ENCODE data around the gene NAA60. TPM values are rescaled to one million over a fixed set of nuclear protein-coding genes. Genes with fewer than 3 reads are reported as not detected.

The NAA60 gene
- total and polyA plus RNA-seq, 2 of the 13 experiments (the other 11 are each of a cell fraction or from before 2014, with no cell fraction given): 14.7 to 32.0 TPM

GRCh38 chr16:3458852-3459361 lies 15.4 kb downstream of the NAA60 start (continued):
- TF ChIP-seq KMT2A (CRISPR knock-in tag; IDR thresholded peaks at IDR 0.05): no peak
- TF ChIP-seq ZBTB43 (CRISPR knock-in tag; conservative IDR thresholded peaks at IDR 0.05): no peak
- TF ChIP-seq THRA (CRISPR knock-in tag; IDR thresholded peaks at IDR 0.05; ENCODE audit: borderline replicate concordance): no peak
- TF ChIP-seq ETV6 (CRISPR knock-in tag; conservative IDR thresholded peaks at IDR 0.05): no peak
- TF ChIP-seq NCOA1 (CRISPR knock-in tag; IDR thresholded peaks at IDR 0.05): 0 out of 2 replicates have a peak, but pooled peaks have one; percentile 53
- no peak for TF ChIP-seq MAFG (CRISPR knock-in tag; IDR thresholded peaks at IDR 0.05)
- TF ChIP-seq FUBP1 (CRISPR knock-in tag; IDR thresholded peaks at IDR 0.05; ENCODE audit: borderline replicate concordance): no peak
- TF ChIP-seq MNT (IDR thresholded peaks at IDR 0.05): no peak
- no peak for TF ChIP-seq ZNF704 (CRISPR knock-in tag; IDR thresholded peaks at IDR 0.05; ENCODE audit: borderline replicate concordance)
- TF ChIP-seq ZNF317 (CRISPR knock-in tag; IDR thresholded peaks at IDR 0.05): no peak
- no peak for TF ChIP-seq MTA3 (CRISPR knock-in tag; IDR thresholded peaks at IDR 0.05)
- no peak for TF ChIP-seq BRD4 (CRISPR knock-in tag; IDR thresholded peaks at IDR 0.05)
- no peak for TF ChIP-seq ZBTB42 (CRISPR knock-in tag; IDR thresholded peaks at IDR 0.05)
- TF ChIP-seq XBP1 (CRISPR knock-in tag; IDR thresholded peaks at IDR 0.05): no peak
- no peak for TF ChIP-seq SIN3B (IDR thresholded peaks at IDR 0.05; ENCODE audit: low read length)
- no peak for TF ChIP-seq ATF4 (CRISPR knock-in tag; IDR thresholded peaks at IDR 0.05)
- no peak for TF ChIP-seq ZNF800 (CRISPR knock-in tag; IDR thresholded peaks at IDR 0.05)
- peak; percentile 25; the same call in 1 of the 2 replicates for TF ChIP-seq TAF1 (CRISPR knock-in tag; IDR thresholded peaks at IDR 0.05)
- no peak for TF ChIP-seq ZNF205 (CRISPR knock-in tag; IDR thresholded peaks at IDR 0.05)
- TF ChIP-seq SIX4 (CRISPR knock-in tag; IDR thresholded peaks at IDR 0.05): no peak
- TF ChIP-seq TEAD2 (CRISPR knock-in tag; IDR thresholded peaks at IDR 0.05): no peak
